ENCODE results near the gene MAPK12. TPM values are rescaled to one million over a fixed set of nuclear protein-coding genes. Genes with fewer than 3 reads are reported as not detected.

The MAPK12 gene
- total and polyA plus RNA-seq, 9 of the 15 experiments (the other 6 are each of a cell fraction or from before 2014, with no cell fraction given) = 0.79 to 71.5 (median 32.8) TPM

DNA sequence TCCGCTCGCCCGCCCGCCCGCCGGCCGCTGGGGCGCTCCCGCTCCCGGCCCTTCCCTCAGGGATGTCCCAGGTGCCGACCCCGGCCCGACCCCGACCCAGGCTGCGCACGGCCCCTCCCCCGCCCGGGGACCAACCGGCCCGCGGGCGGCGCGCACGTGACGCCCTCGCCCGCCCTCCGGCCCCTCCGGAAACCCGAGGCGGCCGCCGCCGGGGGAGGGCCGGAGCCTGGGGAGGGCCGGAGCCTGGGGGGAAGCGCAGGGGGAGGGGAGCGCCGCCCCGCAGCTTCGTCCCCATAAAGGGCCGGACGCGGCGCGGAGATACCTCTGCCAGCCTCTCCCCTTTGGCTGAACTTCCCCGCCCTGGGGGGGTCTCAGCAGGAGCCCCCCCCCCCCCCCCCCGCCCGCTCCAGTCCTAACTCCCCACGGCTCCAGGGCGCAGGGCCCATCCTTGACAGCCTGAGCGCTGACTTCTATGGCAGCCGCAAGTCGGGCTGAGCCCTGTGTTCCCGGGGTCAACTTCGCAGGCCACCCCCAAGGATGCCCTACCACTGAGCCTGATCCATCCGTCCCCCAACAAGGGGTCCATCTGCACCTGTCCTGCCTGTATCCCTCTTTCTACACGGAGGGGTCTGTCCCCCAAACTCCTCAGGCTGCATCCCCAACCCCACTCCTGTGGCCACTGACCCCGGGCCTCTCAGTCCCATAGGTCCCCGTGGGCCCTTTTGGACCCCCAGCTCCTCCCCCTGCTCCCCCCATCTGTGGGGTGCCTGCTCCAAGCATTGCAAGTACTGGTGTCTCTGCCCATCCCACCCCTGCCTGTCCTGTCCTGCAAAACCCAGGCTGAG, at the start of gene MAPK12 (continued):
- TF ChIP-seq, protein P1, sequence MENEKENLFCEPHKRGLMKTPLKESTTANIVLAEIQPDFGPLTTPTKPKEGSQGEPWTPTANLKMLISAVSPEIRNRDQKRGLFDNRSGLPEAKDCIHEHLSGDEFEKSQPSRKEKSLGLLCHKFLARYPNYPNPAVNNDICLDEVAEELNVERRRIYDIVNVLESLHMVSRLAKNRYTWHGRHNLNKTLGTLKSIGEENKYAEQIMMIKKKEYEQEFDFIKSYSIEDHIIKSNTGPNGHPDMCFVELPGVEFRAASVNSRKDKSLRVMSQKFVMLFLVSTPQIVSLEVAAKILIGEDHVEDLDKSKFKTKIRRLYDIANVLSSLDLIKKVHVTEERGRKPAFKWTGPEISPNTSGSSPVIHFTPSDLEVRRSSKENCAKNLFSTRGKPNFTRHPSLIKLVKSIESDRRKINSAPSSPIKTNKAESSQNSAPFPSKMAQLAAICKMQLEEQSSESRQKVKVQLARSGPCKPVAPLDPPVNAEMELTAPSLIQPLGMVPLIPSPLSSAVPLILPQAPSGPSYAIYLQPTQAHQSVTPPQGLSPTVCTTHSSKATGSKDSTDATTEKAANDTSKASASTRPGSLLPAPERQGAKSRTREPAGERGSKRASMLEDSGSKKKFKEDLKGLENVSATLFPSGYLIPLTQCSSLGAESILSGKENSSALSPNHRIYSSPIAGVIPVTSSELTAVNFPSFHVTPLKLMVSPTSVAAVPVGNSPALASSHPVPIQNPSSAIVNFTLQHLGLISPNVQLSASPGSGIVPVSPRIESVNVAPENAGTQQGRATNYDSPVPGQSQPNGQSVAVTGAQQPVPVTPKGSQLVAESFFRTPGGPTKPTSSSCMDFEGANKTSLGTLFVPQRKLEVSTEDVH (IDR thresholded peaks at IDR 0.05; ENCODE audit: low read depth, partially characterized antibody) = no peak
- TF ChIP-seq GATAD2B (IDR thresholded peaks at IDR 0.05; ENCODE audit: borderline replicate concordance) (0 out of 2 replicates have a peak, but pooled peaks have one; percentile 5), ZNF354B (CRISPR knock-in tag; IDR thresholded peaks at IDR 0.05) (no peak), HDGF (IDR thresholded peaks at IDR 0.05) (no peak), TGIF2 (CRISPR knock-in tag; IDR thresholded peaks at IDR 0.05) (no peak), PHF21A (IDR thresholded peaks at IDR 0.05; ENCODE audit: borderline replicate concordance, low read depth) (no peak), DACH1 (IDR thresholded peaks at IDR 0.05; ENCODE audit: partially characterized antibody) (no peak), ZFP36 (IDR thresholded peaks at IDR 0.05; ENCODE audit: low read depth, low read length, partially characterized antibody) (no peak), GABPB2 (CRISPR knock-in tag; conservative IDR thresholded peaks at IDR 0.05) (no peak), KAT8 (IDR thresholded peaks at IDR 0.05; ENCODE audit: low read depth) (no peak)
- TF ChIP-seq, protein P2, sequence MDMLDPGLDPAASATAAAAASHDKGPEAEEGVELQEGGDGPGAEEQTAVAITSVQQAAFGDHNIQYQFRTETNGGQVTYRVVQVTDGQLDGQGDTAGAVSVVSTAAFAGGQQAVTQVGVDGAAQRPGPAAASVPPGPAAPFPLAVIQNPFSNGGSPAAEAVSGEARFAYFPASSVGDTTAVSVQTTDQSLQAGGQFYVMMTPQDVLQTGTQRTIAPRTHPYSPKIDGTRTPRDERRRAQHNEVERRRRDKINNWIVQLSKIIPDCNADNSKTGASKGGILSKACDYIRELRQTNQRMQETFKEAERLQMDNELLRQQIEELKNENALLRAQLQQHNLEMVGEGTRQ (CRISPR knock-in tag; IDR thresholded peaks at IDR 0.05) = peak; percentile 66
- TF ChIP-seq, protein P3, sequence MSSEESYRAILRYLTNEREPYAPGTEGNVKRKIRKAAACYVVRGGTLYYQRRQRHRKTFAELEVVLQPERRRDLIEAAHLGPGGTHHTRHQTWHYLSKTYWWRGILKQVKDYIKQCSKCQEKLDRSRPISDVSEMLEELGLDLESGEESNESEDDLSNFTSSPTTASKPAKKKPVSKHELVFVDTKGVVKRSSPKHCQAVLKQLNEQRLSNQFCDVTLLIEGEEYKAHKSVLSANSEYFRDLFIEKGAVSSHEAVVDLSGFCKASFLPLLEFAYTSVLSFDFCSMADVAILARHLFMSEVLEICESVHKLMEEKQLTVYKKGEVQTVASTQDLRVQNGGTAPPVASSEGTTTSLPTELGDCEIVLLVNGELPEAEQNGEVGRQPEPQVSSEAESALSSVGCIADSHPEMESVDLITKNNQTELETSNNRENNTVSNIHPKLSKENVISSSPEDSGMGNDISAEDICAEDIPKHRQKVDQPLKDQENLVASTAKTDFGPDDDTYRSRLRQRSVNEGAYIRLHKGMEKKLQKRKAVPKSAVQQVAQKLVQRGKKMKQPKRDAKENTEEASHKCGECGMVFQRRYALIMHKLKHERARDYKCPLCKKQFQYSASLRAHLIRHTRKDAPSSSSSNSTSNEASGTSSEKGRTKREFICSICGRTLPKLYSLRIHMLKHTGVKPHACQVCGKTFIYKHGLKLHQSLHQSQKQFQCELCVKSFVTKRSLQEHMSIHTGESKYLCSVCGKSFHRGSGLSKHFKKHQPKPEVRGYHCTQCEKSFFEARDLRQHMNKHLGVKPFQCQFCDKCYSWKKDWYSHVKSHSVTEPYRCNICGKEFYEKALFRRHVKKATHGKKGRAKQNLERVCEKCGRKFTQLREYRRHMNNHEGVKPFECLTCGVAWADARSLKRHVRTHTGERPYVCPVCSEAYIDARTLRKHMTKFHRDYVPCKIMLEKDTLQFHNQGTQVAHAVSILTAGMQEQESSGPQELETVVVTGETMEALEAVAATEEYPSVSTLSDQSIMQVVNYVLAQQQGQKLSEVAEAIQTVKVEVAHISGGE (CRISPR knock-in tag; IDR thresholded peaks at IDR 0.05) = no peak
- TF ChIP-seq, protein P4, sequence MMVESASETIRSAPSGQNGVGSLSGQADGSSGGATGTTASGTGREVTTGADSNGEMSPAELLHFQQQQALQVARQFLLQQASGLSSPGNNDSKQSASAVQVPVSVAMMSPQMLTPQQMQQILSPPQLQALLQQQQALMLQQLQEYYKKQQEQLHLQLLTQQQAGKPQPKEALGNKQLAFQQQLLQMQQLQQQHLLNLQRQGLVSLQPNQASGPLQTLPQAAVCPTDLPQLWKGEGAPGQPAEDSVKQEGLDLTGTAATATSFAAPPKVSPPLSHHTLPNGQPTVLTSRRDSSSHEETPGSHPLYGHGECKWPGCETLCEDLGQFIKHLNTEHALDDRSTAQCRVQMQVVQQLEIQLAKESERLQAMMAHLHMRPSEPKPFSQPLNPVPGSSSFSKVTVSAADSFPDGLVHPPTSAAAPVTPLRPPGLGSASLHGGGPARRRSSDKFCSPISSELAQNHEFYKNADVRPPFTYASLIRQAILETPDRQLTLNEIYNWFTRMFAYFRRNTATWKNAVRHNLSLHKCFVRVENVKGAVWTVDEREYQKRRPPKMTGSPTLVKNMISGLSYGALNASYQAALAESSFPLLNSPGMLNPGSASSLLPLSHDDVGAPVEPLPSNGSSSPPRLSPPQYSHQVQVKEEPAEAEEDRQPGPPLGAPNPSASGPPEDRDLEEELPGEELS (CRISPR knock-in tag; IDR thresholded peaks at IDR 0.05; ENCODE audit: borderline replicate concordance) = no peak
- TF ChIP-seq, protein P5, sequence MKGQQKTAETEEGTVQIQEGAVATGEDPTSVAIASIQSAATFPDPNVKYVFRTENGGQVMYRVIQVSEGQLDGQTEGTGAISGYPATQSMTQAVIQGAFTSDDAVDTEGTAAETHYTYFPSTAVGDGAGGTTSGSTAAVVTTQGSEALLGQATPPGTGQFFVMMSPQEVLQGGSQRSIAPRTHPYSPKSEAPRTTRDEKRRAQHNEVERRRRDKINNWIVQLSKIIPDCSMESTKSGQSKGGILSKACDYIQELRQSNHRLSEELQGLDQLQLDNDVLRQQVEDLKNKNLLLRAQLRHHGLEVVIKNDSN (CRISPR knock-in tag; IDR thresholded peaks at IDR 0.05) = no peak; the same call in 1 of the 2 replicates
- TF ChIP-seq, protein P6, sequence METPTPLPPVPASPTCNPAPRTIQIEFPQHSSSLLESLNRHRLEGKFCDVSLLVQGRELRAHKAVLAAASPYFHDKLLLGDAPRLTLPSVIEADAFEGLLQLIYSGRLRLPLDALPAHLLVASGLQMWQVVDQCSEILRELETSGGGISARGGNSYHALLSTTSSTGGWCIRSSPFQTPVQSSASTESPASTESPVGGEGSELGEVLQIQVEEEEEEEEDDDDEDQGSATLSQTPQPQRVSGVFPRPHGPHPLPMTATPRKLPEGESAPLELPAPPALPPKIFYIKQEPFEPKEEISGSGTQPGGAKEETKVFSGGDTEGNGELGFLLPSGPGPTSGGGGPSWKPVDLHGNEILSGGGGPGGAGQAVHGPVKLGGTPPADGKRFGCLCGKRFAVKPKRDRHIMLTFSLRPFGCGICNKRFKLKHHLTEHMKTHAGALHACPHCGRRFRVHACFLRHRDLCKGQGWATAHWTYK (CRISPR knock-in tag; IDR thresholded peaks at IDR 0.05) = no peak
